Measurements from ENCODE around the gene CIC.

The CIC gene

GRCh38 chr19:42277821-42278451, 8.9 kb downstream of the CIC start:
- no peak for TF ChIP-seq EZH2phosphoT487 (IDR thresholded peaks at IDR 0.05; ENCODE audit: low read length)
- no peak for TF ChIP-seq EZH2 (optimal IDR thresholded peaks at IDR 0.05; ENCODE audit: low read depth, low read length)
- no peak for TF ChIP-seq CTCF (IDR thresholded peaks at IDR 0.05; ENCODE audit: low read length)
- Histone ChIP-seq H3K79me2 (ENCODE audit: low read length) (peaks cover 19% of the 10 kb centered on the region), H3F3A (ENCODE audit: insufficient read depth, low read length) (peaks cover 3% of the 10 kb centered on the region; the same call in 1 of the 2 replicates), H3K4me3 (ENCODE audit: low read length) (no peak overlapping the region), H3K27me3 (replicated peaks; ENCODE audit: insufficient read depth, low read length) (no peaks in the 10 kb centered on the region), H3K9me3 (replicated peaks; ENCODE audit: insufficient read depth, low read length) (no peaks in the 10 kb centered on the region), H3K27ac (ENCODE audit: low read length) (no peak overlapping the region), H3K9ac (ENCODE audit: low read length) (no peak overlapping the region), H3K4me1 (ENCODE audit: low read length) (peaks cover 10% of the 10 kb centered on the region), H3K4me2 (ENCODE audit: low read depth, low read length) (no peak overlapping the region), H4K20me1 (ENCODE audit: insufficient read depth, low read length) (no peaks in the 10 kb centered on the region), H2AFZ (ENCODE audit: low read length) (no peak overlapping the region), H3K36me3 (replicated peaks; ENCODE audit: insufficient read depth, low read length) (no peaks in the 10 kb centered on the region), H3K9me2 (replicated peaks; ENCODE audit: insufficient read depth, low read length) (no peaks in the 10 kb centered on the region)
- no peak for DNase-seq

- Histone ChIP-seq H3K27ac (ENCODE audit: low read length) (no peak overlapping the region), H3K9ac (ENCODE audit: low read length) (peak overlapping the region; percentile 75; the same call in 1 of the 2 replicates), H3F3A (ENCODE audit: insufficient read depth, low read length) (peaks cover 9% of the 10 kb centered on the region; the same call in 1 of the 2 replicates), H3K79me2 (ENCODE audit: low read length) (peaks cover 13% of the 10 kb centered on the region; the same call in 1 of the 2 replicates), H3K4me1 (ENCODE audit: low read length) (peaks cover 15% of the 10 kb centered on the region), H3K4me3 (ENCODE audit: low read length) (no peak overlapping the region), H3K9me3 (replicated peaks; ENCODE audit: insufficient read depth, low read length) (no peaks in the 10 kb centered on the region), H3K4me2 (ENCODE audit: low read depth, low read length) (peak overlapping the region; percentile 57; the same call in 1 of the 2 replicates), H3K36me3 (replicated peaks; ENCODE audit: insufficient read depth, low read length) (no peaks in the 10 kb centered on the region), H2AFZ (ENCODE audit: low read length) (no peak overlapping the region), H3K9me2 (replicated peaks; ENCODE audit: insufficient read depth, low read length) (no peaks in the 10 kb centered on the region), H3K27me3 (replicated peaks; ENCODE audit: insufficient read depth, low read length) (no peaks in the 10 kb centered on the region), H4K20me1 (ENCODE audit: insufficient read depth, low read length) (no peaks in the 10 kb centered on the region)
- DNase-seq, result no peak
- TF ChIP-seq EZH2phosphoT487 (IDR thresholded peaks at IDR 0.05; ENCODE audit: low read length) (no peak), CTCF (IDR thresholded peaks at IDR 0.05; ENCODE audit: low read length) (no peak), EZH2 (optimal IDR thresholded peaks at IDR 0.05; ENCODE audit: low read depth, low read length) (no peak)
These were observed 9.6 kb downstream of the CIC start for GRCh38 chr19:42278452-42279154.

- Histone ChIP-seq H3K9ac (ENCODE audit: low read length) (peak overlapping the region; percentile 75; the same call in 1 of the 2 replicates), H2AFZ (ENCODE audit: low read length) (no peak overlapping the region), H3K4me3 (ENCODE audit: low read length) (peak overlapping the region; percentile 90), H3F3A (ENCODE audit: insufficient read depth, low read length) (peaks cover 9% of the 10 kb centered on the region; the same call in 1 of the 2 replicates), H3K4me2 (ENCODE audit: low read depth, low read length) (peak overlapping the region; percentile 57), H4K20me1 (ENCODE audit: insufficient read depth, low read length) (no peaks in the 10 kb centered on the region), H3K9me2 (replicated peaks; ENCODE audit: insufficient read depth, low read length) (no peaks in the 10 kb centered on the region), H3K4me1 (ENCODE audit: low read length) (peaks cover 15% of the 10 kb centered on the region), H3K9me3 (replicated peaks; ENCODE audit: insufficient read depth, low read length) (no peaks in the 10 kb centered on the region), H3K27ac (ENCODE audit: low read length) (no peak overlapping the region; the same call in 1 of the 2 replicates), H3K79me2 (ENCODE audit: low read length) (peaks cover 9% of the 10 kb centered on the region; the same call in 1 of the 2 replicates), H3K36me3 (replicated peaks; ENCODE audit: insufficient read depth, low read length) (no peaks in the 10 kb centered on the region), H3K27me3 (replicated peaks; ENCODE audit: insufficient read depth, low read length) (no peaks in the 10 kb centered on the region)
- TF ChIP-seq EZH2phosphoT487 (IDR thresholded peaks at IDR 0.05; ENCODE audit: low read length) (no peak), CTCF (IDR thresholded peaks at IDR 0.05; ENCODE audit: low read length) (no peak), EZH2 (optimal IDR thresholded peaks at IDR 0.05; ENCODE audit: low read depth, low read length) (no peak)
- no peak for DNase-seq
These were observed 10.3 kb downstream of the CIC start for GRCh38 chr19:42279155-42279901.
